ENCODE data around the gene ACOT7. TPM values are rescaled to one million over a fixed set of nuclear protein-coding genes. Genes with fewer than 3 reads are reported as not detected.
"Not testable (repeated sequence)": the region's sequence is repeated elsewhere in the genome, so short reads cannot be mapped to it uniquely, and the experiment has no call there.

The ACOT7 gene
- total RNA-seq, 1 donor from 2014 or later: 48.1 TPM

DNA sequence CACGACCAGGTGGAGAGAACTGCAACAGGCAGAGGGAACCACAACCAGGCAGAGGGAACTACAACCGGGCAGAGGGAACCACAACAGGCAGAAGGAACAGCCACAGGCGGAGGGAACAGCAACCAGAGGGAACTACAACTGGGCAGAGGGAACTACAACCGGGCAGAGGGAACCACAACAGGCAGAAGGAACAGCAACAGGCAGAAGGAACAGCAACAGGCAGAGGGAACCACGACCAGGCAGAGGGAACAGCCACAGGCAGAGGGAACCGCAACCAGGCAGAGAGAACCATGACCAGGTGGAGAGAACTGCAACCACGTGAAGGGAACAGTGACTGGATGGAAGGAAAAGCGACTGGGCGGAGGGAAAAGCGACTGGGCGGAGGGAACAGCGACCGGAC is 85.1 kb downstream of the ACOT7 start:
- Mint-ChIP-seq H3K9me3 (ENCODE audit: low read depth) (no peaks in the 10 kb centered on the region), H3K4me1 (ENCODE audit: low read depth) (no peaks in the 10 kb centered on the region), H3K27ac (ENCODE audit: unreplicated experiment) (no peak overlapping the region), H3K27me3 (ENCODE audit: low read depth) (no peaks in the 10 kb centered on the region), H3K36me3 (ENCODE audit: low read depth) (peaks cover 2% of the 10 kb centered on the region), H3K4me3 (ENCODE audit: unreplicated experiment) (no peak overlapping the region)
- no peak for DNase-seq (ENCODE audit: low spot score)
- TF ChIP-seq CTCF (IDR thresholded peaks at IDR 0.05): no peak

DNA sequence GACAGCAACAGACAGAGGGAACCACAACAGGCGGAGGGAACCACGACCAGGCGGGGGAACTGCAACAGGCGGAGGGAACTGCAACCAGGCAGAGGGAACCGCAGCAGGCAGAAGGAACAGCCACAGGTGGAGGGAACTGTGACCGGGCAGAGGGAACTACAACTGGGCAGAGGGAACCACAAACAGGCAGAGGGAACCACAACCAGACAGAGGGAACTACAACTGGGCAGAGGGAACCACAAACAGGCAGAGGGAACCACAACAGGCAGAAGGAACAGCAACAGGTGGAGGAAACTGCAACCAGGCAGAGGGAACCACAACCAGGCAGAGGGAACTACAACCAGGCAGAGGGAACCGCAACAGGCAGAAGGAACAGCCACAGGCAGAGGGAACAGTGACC is 85.9 kb downstream of the ACOT7 start:
- H3K36me3 Mint-ChIP-seq (ENCODE audit: low read depth): not testable (repeated sequence)

GRCh38 chr1:6307099-6307498 is 86.5 kb downstream of the ACOT7 start:
- TF ChIP-seq CTCF (IDR thresholded peaks at IDR 0.05): no peak
- no peak for DNase-seq (ENCODE audit: low spot score)
- Mint-ChIP-seq H3K36me3 (ENCODE audit: low read depth) (peaks cover 2% of the 10 kb centered on the region), H3K27me3 (ENCODE audit: low read depth) (no peaks in the 10 kb centered on the region), H3K4me1 (ENCODE audit: low read depth) (no peaks in the 10 kb centered on the region), H3K4me3 (ENCODE audit: unreplicated experiment) (no peak overlapping the region), H3K9me3 (ENCODE audit: low read depth) (no peaks in the 10 kb centered on the region), H3K27ac (ENCODE audit: unreplicated experiment) (no peak overlapping the region)

More for the DNA sequence above, 85.9 kb downstream of the ACOT7 start:
- H3K27ac Mint-ChIP-seq (ENCODE audit: unreplicated experiment); H3K27me3 Mint-ChIP-seq (ENCODE audit: low read depth); H3K4me3 Mint-ChIP-seq (ENCODE audit: unreplicated experiment); H3K9me3 Mint-ChIP-seq (ENCODE audit: low read depth); DNase-seq (ENCODE audit: low spot score); H3K4me1 Mint-ChIP-seq (ENCODE audit: low read depth): not testable (repeated sequence)

- peaks cover 6% of the 10 kb centered on the region for H3K36me3 Mint-ChIP-seq (ENCODE audit: low read depth)
- no peak overlapping the region for H3K4me3 Mint-ChIP-seq (ENCODE audit: unreplicated experiment)
- no peak for TF ChIP-seq CTCF (IDR thresholded peaks at IDR 0.05)
- H3K27me3 Mint-ChIP-seq (ENCODE audit: low read depth): no peaks in the 10 kb centered on the region
- no peaks in the 10 kb centered on the region for H3K9me3 Mint-ChIP-seq (ENCODE audit: low read depth)
- DNase-seq (ENCODE audit: low spot score): no peak
- peaks cover 4% of the 10 kb centered on the region for H3K4me1 Mint-ChIP-seq (ENCODE audit: low read depth)
- H3K27ac Mint-ChIP-seq (ENCODE audit: unreplicated experiment): no peak overlapping the region
Observed at GRCh38 chr1:6303397-6304012, 90.1 kb downstream of the ACOT7 start.

GRCh38 chr1:6302568-6302967 is 91.0 kb downstream of the ACOT7 start:
- Mint-ChIP-seq H3K4me1 (ENCODE audit: low read depth) (peaks cover 4% of the 10 kb centered on the region), H3K36me3 (ENCODE audit: low read depth) (peaks cover 6% of the 10 kb centered on the region), H3K9me3 (ENCODE audit: low read depth) (no peaks in the 10 kb centered on the region), H3K4me3 (ENCODE audit: unreplicated experiment) (no peak overlapping the region), H3K27ac (ENCODE audit: unreplicated experiment) (no peak overlapping the region), H3K27me3 (ENCODE audit: low read depth) (no peaks in the 10 kb centered on the region)
- no peak for TF ChIP-seq CTCF (IDR thresholded peaks at IDR 0.05)
- DNase-seq (ENCODE audit: low spot score): no peak

- Mint-ChIP-seq H3K4me1 (ENCODE audit: low read depth) (peaks cover 4% of the 10 kb centered on the region), H3K27ac (ENCODE audit: unreplicated experiment) (no peak overlapping the region), H3K4me3 (ENCODE audit: unreplicated experiment) (no peak overlapping the region), H3K27me3 (ENCODE audit: low read depth) (no peaks in the 10 kb centered on the region), H3K36me3 (ENCODE audit: low read depth) (peaks cover 4% of the 10 kb centered on the region), H3K9me3 (ENCODE audit: low read depth) (no peaks in the 10 kb centered on the region)
- TF ChIP-seq CTCF (IDR thresholded peaks at IDR 0.05): no peak
- no peak for DNase-seq (ENCODE audit: low spot score)
Observed at GRCh38 chr1:6301526-6301925, 92.0 kb downstream of the ACOT7 start.
